ENCODE results near the gene ITFG1.

The ITFG1 gene

DNA sequence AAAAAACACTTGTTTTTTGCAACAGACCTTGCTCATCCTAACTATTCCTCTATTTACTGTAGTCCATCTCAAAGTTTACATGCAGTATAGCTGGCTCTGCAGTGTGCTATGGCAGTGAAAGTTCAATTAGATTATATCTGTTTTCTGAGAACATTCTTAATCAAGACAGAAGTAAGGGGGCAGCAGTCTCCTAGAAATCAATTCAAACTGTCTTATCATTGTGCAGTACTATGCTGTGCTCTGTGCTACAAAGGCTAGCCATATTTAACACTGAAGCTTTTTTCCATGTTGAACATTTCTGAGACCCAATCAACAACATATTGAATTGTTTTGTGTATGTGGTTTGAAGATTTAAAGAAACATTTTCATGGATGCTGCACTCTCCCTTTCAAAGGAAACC is 328.6 kb downstream of the ITFG1 start:
- Histone ChIP-seq H3K36me3 (replicated peaks) (no peaks in the 10 kb centered on the region), H3K27ac (no peak overlapping the region), H3K4me3 (ENCODE audit: low read depth, low read length) (no peak overlapping the region), H3K27me3 (replicated peaks) (no peaks in the 10 kb centered on the region)
- no peak for DNase-seq
- in situ Hi-C loops (cut with HindIII; ENCODE audit: low pct_ligation_motif_present, low sequenced_read_pairs): no loop called here
- TF ChIP-seq, protein P1, sequence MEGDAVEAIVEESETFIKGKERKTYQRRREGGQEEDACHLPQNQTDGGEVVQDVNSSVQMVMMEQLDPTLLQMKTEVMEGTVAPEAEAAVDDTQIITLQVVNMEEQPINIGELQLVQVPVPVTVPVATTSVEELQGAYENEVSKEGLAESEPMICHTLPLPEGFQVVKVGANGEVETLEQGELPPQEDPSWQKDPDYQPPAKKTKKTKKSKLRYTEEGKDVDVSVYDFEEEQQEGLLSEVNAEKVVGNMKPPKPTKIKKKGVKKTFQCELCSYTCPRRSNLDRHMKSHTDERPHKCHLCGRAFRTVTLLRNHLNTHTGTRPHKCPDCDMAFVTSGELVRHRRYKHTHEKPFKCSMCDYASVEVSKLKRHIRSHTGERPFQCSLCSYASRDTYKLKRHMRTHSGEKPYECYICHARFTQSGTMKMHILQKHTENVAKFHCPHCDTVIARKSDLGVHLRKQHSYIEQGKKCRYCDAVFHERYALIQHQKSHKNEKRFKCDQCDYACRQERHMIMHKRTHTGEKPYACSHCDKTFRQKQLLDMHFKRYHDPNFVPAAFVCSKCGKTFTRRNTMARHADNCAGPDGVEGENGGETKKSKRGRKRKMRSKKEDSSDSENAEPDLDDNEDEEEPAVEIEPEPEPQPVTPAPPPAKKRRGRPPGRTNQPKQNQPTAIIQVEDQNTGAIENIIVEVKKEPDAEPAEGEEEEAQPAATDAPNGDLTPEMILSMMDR (IDR thresholded peaks at IDR 0.05; ENCODE audit: low read depth, low read length, missing control alignments): no peak

DNA sequence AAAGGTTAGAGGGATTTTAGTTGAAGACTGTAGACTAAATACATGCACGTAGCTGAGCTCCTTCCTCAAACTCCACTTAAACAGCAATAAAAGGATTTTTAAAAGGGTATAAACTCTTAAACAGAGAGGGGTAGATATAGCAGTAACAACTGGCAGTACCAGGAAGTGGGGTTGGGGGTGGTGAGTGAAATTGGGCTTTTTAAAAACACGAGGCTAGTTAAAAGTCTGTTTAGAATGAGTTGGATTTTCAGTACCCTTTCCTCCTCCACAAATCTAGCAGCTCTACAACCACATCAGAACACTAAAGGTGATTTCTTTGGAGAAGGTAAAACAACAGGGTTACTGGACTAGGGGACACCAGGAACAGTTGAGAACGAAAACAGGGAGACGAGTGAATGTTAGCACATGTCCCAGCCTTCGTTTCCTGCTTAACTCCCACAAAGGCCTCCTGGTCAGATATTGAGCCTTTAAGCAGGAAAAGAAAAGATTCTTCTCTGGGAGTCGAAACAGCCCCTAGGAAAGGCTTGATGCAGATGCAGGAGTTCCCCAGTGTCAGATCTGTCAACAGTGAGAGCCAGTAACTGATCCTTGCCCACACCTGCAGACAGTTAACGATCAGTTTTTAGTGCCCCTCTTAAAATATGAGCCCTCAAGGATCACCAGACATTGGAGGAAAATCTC is 331.0 kb downstream of the ITFG1 start:
- TF ChIP-seq, protein P1 (IDR thresholded peaks at IDR 0.05; ENCODE audit: low read depth, low read length, missing control alignments): no peak
- no peak overlapping the region for H3K4me3 ChIP-seq (ENCODE audit: low read depth, low read length)
- in situ Hi-C loops (cut with HindIII; ENCODE audit: low pct_ligation_motif_present, low sequenced_read_pairs): no loop called here
- no peak overlapping the region for H3K27ac ChIP-seq
- DNase-seq: no peak
- H3K27me3 ChIP-seq (replicated peaks): no peaks in the 10 kb centered on the region
- H3K36me3 ChIP-seq (replicated peaks): no peaks in the 10 kb centered on the region

DNA sequence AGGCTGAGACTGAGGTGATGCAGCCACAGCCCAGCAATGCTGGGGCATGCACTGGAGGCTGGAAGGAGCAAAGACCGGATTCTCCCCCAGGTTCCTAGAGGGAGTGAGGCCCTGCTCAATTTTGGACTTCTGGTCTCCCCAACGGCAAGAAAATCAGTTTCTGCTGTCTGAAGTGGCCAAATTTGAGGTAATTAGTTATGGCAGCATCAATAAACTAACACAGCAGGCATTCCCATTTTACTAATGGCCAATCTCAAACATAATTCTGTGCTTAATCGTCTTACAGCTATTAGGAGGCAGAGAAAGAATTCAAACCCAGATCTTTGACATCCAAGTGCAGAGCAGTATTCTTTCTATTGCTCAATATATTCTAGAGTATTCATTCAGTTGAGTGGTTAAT is 333.3 kb downstream of the ITFG1 start:
- Histone ChIP-seq H3K36me3 (replicated peaks) (peaks cover 2% of the 10 kb centered on the region), H3K27me3 (replicated peaks) (no peaks in the 10 kb centered on the region), H3K27ac (no peak overlapping the region), H3K4me3 (ENCODE audit: low read depth, low read length) (no peak overlapping the region)
- TF ChIP-seq, protein P1 (IDR thresholded peaks at IDR 0.05; ENCODE audit: low read depth, low read length, missing control alignments): no peak
- in situ Hi-C loops (cut with HindIII; ENCODE audit: low pct_ligation_motif_present, low sequenced_read_pairs): no loop called here
- DNase-seq: no peak

DNA sequence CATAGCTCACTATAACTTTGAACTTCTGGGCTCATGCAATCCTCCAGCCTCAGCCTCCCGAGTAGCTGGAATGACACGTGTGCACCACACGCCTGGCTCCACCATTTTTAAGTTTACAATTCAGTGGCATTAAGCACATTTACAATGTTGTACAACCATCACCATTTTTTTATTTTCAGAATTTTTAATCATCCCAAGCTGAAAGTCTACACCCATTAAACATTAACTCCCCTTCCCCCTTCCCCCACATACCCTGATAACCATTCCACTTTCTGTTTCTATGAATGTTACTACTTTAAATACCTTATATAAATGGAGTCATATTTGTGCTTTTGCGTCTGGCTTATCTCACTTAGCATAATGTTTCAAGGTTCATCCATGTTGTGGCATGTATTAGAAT is 335.1 kb downstream of the ITFG1 start:
- Histone ChIP-seq H3K27me3 (replicated peaks) (no peaks in the 10 kb centered on the region), H3K27ac (no peak overlapping the region), H3K4me3 (ENCODE audit: low read depth, low read length) (no peak overlapping the region), H3K36me3 (replicated peaks) (peaks cover 3% of the 10 kb centered on the region)
- in situ Hi-C loops (cut with HindIII; ENCODE audit: low pct_ligation_motif_present, low sequenced_read_pairs): no loop called here
- no peak for DNase-seq
- TF ChIP-seq, protein P1 (IDR thresholded peaks at IDR 0.05; ENCODE audit: low read depth, low read length, missing control alignments): no peak

DNA sequence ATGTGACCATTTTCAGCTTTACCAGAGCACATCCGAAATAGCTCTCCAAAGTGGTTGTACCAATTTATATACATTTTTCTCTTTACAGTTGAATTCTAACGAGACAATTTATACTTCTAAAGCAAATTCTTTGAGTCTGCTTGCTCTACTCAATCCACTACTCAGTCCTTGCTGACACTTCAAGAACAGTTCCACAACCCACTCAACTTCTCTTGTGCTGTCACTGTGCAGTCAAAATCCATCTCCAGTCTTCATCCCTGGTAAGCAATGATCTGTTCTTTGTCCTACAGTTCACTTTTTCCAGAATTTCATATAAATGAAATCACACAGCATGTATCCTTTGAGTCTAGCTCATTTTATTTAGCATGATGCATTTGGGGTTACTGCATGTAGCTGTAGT is 347.7 kb downstream of the ITFG1 start:
- Histone ChIP-seq H3K27ac (no peak overlapping the region), H3K36me3 (replicated peaks) (peaks cover 2% of the 10 kb centered on the region), H3K4me3 (ENCODE audit: low read depth, low read length) (no peak overlapping the region), H3K27me3 (replicated peaks) (no peaks in the 10 kb centered on the region)
- no peak for DNase-seq
- in situ Hi-C loops (cut with HindIII; ENCODE audit: low pct_ligation_motif_present, low sequenced_read_pairs): no loop called here
- TF ChIP-seq, protein P1 (IDR thresholded peaks at IDR 0.05; ENCODE audit: low read depth, low read length, missing control alignments): no peak

DNA sequence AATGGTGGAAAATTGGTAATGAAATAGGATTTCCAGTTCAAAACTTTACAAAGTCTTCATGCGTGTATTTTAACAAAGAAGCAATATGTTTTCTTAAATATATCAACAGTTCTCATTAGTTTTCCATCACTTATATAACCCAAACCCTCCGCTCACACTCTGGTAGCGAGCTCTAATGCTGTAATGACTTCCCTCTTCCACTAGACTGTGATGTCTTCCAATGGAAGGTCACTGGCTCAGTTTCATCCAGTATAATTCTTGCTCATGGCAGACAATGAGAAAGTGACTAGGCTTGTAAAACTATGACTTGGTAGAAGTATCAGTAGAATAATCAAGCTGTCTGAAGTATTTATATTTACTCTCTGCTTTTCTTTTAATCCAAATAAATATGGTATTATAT is 349.9 kb downstream of the ITFG1 start:
- no peak overlapping the region for H3K27ac ChIP-seq
- H3K4me3 ChIP-seq (ENCODE audit: low read depth, low read length): no peak overlapping the region
- H3K36me3 ChIP-seq (replicated peaks): peaks cover 2% of the 10 kb centered on the region
- no peak for DNase-seq
- in situ Hi-C loops (cut with HindIII; ENCODE audit: low pct_ligation_motif_present, low sequenced_read_pairs): no loop called here
- TF ChIP-seq, protein P1 (IDR thresholded peaks at IDR 0.05; ENCODE audit: low read depth, low read length, missing control alignments): peak; percentile 28
- no peaks in the 10 kb centered on the region for H3K27me3 ChIP-seq (replicated peaks)
